Muscle of back (tissue), 13 donors: Measurements from ENCODE around the gene YAP1. TPM values are rescaled to one million over a fixed set of nuclear protein-coding genes. Genes with fewer than 3 reads are reported as not detected.

Experiments used
- DNase-seq, 3 donors: peaks; one replicate each; pipeline versions ENCODE4 v3.0.0 to v3.0.0-alpha.2; 2013
- long read RNA-seq, 9 donors: transcript quantifications; one replicate each; lab custom pipeline, GENCODE V29; 2026
- polyA plus RNA-seq, 10 donors: library from polyadenylated mRNA; unstranded; fragments of 120-200 nt; gene quantifications; one replicate each; pipeline ENCODE4 v1.2.1, GENCODE V29; 2013; ENCODE audit not compliant: insufficient read length in 10 of 10

YAP1 gene
- 10 to 100 TPM; 64.4 to 99.7 (median 76.7) TPM for polyA plus RNA-seq
- long read RNA-seq, donor 1, transcript YAP1-208 (8 exons, 1,490 nt), result major isoform, 7 of 27 reads
- long read RNA-seq, donor 1, partial matches to known transcripts, result 19 of 27 reads
- long read RNA-seq, donor 1, other reads (novel, unspliced or antisense), result 0 of 27 reads
- long read RNA-seq, donor 2, full-length matches to known transcripts, result 7 of 7 reads
- long read RNA-seq, donor 2, partial matches to known transcripts, result 0 of 7 reads
- long read RNA-seq, donor 2, other reads (novel, unspliced or antisense), result 0 of 7 reads
- long read RNA-seq, donor 3, result 0 reads
- long read RNA-seq, donor 4, full-length matches to known transcripts, result 9 of 9 reads
- long read RNA-seq, donor 4, partial matches to known transcripts, result 0 of 9 reads
- long read RNA-seq, donor 4, other reads (novel, unspliced or antisense), result 0 of 9 reads
- long read RNA-seq, donor 5, full-length matches to known transcripts, result 3 of 24 reads
- long read RNA-seq, donor 5, partial matches to known transcripts, result 21 of 24 reads
- long read RNA-seq, donor 5, other reads (novel, unspliced or antisense), result 0 of 24 reads
- long read RNA-seq, donor 6, full-length matches to known transcripts, result 6 of 6 reads
- long read RNA-seq, donor 6, partial matches to known transcripts, result 0 of 6 reads
- long read RNA-seq, donor 6, other reads (novel, unspliced or antisense), result 0 of 6 reads
- long read RNA-seq, donor 7, full-length matches to known transcripts, result 8 of 8 reads
- long read RNA-seq, donor 7, partial matches to known transcripts, result 0 of 8 reads
- long read RNA-seq, donor 7, other reads (novel, unspliced or antisense), result 0 of 8 reads
- long read RNA-seq, donor 8, full-length matches to known transcripts, result 9 of 15 reads
- long read RNA-seq, donor 8, partial matches to known transcripts, result 6 of 15 reads
- long read RNA-seq, donor 8, other reads (novel, unspliced or antisense), result 0 of 15 reads
- long read RNA-seq, donor 9, partial matches to known transcripts, result 5 of 6 reads
- long read RNA-seq, donor 9, other reads (novel, unspliced or antisense), result 0 of 6 reads

DNA sequence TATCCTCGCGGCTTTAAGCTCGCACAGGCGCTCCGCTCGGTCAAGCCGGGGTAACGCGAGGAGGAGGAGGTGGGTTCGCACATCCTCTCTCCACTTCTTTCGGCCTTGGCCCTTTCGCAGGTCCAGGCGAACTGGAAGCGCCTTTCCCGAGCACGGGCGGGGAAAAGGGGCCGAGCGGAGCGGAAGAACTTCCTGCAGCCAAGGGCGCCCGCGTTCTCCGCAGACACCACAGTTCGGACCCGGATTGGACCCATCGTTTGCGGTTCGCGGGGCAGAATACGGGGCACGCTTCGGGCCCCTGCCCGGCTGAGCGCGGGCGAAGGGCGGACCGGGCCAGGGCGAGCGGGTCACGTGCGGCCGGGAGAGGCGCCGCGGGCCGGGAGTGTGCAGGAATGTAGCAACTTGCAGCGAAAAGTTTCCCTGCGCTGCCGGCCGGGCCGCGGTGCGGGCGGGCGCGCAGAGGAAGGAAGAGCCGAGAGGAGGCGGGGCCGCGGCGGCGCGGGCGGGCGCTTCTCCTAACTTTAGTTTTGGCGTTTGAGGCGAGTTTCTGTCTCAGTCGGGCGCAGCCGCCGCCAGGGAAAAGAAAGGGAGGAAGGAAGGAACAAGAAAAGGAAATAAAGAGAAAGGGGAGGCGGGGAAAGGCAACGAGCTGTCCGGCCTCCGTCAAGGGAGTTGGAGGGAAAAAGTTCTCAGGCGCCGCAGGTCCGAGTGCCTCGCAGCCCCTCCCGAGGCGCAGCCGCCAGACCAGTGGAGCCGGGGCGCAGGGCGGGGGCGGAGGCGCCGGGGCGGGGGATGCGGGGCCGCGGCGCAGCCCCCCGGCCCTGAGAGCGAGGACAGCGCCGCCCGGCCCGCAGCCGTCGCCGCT lies at the start of gene YAP1:
TSS of gene YAP1 (plus strand) at position 552 of the 865 bp plus-strand sequence. CDS start 402 bp downstream, outside the sequence.
- peak; percentile 96 to 99 (median 96) for DNase-seq

DNA sequence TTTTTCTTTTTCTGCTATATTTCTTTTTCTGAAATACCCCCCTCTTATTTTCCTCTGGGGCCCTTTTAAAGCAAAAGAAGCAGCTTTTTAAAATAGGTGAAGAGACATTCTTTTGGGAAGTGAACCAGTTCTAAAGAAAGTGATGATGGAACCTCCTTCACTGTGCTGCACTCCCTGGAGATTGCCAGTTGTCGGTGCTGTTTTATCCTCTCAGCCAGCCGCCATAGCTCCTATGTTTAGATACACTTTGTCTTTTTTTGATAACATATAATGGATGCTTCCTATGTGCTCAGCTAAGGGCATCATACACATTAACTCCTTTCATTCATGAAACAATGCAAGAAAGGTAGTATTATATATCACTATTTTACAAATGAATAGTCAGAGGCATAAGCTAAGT lies 49.0 kb upstream of the YAP1 start:
- no peak for DNase-seq

DNA sequence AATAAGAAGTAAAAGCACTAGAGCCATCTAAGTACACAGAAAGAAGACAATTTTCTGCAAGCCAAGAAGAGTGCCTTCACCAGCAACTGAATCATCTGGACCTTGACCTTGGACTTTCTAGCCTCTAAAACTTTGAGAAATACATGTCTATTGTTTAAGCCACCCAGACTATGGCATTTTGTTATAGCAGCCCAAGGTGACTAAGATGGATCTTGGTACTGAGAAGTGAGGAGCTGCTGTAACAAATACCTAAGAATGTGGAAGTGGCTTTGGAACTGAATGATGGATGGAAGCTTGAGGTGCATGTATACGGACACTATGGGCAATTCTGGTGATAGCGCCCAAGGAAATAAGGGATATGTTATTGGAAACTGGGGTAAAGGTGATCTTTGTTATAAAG lies 48.1 kb upstream of the YAP1 start:
- DNase-seq, result no peak

DNA sequence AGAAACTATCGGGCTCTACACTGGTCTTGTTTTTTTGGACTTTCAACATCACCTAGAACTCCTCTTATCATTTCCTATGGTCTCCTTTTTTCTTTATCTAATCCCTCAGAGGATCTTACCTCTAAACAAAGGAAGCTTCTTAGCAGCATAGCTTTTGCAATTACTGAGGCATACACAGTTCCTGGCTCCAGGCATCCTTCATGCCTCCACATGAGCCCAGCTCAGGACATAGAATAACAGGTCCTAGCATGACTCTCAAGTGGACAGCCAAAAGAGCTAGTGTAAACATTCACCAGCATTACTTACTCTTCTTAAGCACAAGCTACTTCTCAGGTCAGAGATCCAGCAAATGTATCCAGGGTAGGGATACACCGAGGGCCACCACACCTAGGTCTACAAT lies 45.9 kb upstream of the YAP1 start:
- no peak for DNase-seq

DNA sequence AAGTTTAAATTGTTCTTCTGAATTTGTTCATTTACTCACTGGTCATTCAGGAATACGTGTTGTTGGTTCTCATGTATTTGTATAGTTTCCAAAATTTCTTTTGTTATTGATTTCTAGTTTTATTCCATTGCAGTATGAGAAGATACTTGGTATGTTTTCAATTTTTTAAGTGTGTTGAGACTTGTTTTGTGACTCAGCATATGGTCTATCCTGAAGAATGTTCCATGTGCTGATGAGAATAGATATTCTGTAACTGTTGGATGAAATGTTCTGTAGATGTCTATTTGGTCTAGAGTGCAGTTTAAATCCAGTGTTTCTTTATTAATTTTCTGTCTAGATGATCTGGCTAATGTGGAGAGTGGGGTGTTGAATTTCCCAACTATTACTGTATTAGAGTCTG lies 39.5 kb upstream of the YAP1 start:
- DNase-seq, result no peak

DNA sequence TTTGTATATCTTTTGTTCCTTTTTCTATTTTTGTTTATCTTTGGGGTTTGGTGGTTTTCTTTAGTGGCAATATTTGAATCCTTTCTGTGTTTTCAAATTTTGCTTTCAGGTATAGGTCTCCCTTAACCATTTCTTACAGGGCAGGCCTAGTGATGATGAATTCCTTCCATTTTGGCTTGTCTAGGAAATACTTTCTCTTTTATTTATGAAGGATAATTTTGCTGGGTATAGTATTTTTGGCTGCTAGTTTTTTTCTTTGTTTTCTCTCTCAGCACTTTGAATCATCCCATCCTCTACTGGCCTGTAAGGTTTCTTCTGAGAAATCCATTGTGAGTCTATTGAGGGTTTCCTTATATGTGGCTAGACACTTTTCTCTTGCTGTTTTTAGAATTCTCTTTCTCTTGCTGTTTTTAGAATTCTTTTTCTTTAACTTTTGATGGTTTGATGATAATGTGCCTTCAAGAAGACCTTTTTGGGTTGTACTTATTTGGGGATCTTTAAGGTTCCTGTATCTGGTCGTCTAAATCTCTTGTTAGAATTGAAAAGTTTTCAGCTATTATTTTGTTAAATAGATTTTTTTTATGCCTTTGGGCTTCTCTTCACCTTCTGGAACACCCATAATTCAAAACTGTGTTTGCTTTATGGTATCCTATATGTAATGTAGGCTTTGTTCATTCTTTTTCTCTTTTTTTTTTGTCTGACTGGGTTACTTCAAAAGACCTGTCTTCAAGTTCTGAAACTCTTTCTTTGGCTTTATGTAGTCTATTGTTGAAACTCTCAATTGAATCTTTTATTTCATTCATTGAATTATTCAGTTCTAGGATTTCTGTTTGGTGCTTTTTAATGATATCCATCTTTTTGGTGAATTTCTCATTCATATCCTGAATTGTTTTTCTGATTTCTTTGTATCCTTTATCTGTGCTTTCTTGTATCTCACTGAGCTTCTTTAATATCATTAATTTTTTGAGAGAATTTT lies 38.5 kb upstream of the YAP1 start:
- no peak for DNase-seq

DNA sequence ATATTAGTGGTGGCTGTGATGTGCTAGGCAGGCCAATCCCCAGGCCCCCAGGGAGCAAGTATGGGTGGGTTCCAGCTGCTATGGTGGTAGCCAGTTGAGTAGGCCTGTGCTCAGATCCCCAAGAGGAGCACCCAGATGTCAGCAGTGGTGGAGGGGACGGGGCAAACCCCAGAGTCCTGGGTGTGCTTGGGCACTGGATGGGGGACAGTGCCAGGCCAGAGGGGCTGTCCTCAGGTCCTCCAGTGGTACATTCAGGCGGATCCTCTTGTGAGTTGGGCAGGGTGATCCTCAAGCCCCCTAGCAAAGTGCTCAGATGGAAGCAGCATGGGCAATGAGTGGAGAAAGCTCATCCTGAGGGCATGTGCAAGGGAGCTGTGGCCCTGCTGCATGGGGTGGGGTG lies 37.0 kb upstream of the YAP1 start:
- DNase-seq, result no peak

DNA sequence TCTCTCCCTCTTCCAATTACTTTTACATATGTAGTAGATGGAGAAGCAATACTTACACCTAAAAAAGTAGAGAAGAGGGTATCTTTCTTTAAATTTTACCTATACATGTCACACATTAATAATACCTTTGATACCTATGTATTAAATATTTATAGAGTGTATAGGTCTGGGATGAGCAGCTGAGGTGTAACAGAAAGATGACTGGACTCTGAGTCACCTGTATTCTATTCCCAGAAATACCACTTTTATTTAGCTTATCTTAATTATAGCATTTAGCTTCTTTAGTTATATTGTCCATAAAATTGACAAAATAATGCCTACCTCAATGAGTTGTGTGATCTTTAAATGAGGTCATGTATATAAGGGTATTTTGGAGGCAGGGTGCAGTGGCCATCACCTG lies 30.6 kb upstream of the YAP1 start:
- no peak for DNase-seq

DNA sequence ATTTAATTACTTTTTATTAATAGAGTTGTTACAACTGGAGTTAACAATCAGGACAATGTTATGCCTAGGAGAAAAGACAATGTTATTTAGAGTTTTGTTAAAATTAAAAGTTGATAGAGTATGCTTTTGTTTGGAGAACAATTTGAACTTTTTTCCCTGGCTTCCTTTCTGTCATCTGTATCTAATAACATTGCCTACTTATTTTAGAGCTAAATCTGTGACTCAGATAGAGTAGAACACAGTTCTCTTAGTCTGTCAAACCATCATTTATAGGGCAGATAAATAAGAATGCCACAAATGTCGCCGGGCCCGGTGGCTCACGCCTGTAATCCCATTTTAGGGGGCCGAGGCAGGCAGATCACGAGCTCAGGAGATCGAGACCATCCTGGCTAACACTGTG lies 28.9 kb upstream of the YAP1 start:
- DNase-seq, result no peak

DNA sequence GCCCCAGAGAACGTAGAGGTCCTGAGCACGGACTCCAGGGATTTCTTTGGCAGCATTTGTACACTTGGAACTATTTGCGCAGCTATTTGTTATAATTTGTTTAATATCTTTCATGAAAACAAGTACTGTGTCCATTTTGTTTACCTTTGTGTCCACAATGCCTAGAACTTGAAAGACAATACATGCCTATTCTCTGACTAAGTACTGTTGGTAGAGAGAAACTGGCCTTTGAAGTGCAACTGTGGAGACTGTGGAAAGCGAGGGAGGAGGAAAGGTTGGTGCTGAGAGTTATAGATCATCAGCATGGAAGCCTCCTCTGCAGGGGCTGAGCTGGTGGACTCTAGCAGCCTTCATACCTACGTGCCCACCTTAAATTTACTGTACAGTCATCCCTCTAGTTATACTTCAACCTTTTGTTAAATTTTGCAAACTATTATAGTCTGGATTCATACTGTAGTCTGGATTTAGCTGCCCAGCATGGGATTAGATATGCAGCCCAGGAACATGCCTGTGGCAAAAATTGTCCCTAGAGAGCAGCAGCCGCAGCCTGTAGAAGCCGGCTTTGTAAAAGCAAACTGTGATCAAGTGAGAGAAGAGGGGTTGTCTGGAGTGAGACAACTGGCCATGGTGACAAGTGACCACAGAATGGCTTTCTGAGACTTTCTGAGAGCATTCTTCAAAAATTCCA lies 24.2 kb upstream of the YAP1 start:
- DNase-seq, result no peak

DNA sequence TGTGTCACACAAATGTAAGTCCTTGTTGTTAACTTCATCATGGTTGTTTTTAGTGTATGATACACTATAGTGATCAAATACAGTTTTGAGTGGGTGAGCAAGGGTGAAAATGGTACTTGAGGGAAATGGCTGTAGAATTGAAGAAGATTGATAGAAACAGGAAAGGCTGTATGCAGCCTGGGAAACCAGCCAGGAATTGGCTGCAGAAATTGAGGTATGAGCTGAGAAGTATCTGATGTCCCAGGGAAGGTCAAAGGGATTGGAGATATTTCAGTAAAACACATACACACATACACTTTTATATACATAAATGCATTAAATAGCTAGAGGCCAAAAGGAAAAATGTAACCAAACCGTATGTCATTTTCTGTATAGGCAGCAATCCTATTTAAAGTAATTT lies 13.1 kb upstream of the YAP1 start:
- DNase-seq, result no peak

DNA sequence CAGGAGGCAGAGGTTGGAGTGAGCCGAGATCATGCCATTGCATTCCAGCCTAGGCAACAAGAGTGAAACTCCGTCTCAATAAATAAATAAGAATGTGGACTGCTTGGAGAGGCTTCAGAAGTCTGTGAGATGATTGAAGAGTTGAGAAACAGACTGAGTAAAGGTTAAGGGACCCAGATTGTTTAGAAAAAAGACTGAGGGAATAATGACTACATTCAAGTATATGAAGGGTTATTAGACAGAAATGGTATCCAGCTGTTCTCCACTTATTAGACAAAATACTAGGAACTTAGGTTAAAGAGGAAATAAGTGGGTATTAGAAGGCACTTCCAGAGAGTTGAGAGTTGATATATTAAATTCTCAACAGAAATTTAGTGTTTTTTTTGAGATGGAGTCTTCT lies 10.5 kb upstream of the YAP1 start:
- DNase-seq, result no peak

DNA sequence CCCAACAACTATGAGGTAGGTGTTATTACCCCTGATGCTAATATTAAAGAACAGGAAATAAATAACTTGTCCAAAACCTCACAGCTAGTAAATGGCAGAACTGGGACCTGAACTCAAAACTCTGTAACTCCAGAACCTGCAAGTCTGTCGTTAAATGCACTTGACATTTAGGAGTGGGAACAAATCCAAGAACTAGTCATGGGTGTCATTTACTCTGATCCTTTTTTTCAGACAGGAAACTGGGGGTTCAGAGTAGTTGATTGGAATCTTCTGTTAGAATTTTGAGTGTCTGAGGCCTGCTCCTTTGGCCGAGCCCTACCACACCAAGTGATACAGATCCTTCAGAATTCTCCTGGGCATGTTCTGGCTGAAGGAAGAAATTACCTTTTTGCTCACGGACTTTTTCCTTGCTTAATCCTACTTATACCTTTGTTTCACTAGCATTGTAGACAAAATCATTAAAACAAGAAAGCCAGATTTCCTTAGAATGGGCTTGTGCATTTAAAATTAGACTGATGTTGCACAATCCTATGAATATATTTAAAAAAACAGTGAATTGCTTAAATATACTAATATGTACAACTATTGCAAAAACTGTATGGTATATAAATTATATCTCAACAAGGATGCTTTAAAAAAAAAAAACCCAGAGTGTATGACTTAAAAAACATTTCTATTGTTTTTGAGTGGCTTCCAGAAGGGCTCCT lies 1.4 kb upstream of the YAP1 start:
- DNase-seq, result no peak

DNA sequence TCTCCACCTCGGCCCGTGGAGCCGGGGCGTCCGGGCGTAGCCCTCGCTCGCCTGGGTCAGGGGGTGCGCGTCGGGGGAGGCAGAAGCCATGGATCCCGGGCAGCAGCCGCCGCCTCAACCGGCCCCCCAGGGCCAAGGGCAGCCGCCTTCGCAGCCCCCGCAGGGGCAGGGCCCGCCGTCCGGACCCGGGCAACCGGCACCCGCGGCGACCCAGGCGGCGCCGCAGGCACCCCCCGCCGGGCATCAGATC lies 439 bp downstream of the YAP1 start:
- no peak for DNase-seq

DNA sequence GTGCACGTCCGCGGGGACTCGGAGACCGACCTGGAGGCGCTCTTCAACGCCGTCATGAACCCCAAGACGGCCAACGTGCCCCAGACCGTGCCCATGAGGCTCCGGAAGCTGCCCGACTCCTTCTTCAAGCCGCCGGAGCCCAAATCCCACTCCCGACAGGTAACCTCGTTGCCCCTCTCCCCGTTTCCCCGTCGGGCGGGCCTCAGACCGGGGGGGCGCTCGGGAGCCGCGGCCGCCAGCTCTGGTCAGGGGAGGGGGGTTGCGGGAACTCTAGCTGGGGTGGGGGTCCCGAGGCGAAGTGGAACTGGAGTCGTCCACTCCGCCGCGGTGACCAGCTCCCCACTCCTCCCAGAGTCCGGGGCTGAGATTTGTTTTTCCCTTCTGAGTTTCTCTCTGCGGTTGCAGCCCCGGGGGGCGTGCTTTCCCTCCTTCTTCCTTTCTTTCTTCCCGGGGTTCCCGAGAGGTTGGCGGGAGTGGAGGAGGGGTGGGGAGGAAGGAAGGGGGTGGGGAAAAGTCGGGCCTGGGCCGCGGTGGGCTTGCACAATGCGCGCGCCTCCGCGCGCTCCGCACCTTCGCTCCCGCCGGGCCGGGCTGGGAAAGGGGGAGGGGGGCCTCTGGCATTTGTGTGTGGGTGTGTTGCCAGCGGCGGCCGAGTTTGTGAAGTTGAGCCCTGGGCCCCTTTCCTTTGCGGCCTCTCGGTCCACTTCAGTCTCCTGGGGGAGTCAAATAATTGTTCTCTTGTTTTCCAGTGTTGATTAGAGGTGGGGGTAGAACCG lies 952 bp downstream of the YAP1 start:
- DNase-seq, result peak; percentile 86 to 92 (median 86)

DNA sequence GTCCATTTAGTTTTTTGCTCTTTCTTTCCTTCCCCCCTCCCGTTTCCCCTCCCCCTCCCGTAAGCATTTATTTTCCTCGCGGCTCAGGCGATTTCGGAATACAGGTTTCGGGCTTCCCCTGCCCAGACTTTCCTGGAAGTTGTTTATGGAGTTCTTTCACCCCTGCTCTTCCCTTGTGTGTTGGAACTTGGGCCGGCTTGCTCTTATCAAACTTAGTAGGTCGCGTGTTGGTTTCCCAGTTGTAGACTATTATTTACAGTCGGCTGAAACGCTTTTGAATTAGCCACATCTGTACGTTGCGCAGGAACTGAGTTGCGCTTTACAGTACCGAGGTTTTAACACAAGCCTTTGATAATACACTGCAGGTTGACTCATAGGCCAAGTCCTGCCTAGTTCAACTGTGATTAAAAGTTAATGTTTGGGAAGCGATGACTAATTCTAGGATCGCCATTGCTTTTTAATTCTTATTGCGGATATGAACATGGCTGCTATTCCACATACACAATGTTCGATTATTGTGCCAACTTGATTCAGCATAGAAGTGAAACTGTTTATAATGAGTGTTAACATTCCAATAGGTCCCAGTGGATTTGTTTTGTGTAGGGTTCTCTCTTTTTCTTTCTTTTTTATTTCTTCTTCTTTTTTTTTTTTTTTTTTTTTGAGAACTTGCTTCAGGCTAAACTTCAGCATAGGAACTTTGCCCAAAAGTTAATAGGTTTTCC lies 1.7 kb downstream of the YAP1 start:
- peak in 2 of 3 donors; percentile 82 to 92 for DNase-seq

DNA sequence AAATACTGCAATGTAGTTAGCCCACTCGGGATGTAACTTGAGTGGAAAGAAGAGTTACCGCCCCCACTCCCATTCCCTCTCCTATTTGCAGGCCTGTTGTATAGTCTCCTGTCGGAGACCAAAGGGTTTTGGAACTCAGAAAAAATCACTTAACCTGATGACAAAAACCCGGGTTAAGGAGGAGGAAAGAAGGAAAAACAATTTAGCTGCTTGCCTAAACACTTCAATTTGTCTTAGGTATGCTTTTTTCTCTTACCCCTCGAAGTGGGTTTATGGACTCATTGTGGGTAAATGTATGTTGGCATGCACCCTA lies 2.2 kb downstream of the YAP1 start:
- peak in 1 of 3 donors; percentile 51 for DNase-seq

DNA sequence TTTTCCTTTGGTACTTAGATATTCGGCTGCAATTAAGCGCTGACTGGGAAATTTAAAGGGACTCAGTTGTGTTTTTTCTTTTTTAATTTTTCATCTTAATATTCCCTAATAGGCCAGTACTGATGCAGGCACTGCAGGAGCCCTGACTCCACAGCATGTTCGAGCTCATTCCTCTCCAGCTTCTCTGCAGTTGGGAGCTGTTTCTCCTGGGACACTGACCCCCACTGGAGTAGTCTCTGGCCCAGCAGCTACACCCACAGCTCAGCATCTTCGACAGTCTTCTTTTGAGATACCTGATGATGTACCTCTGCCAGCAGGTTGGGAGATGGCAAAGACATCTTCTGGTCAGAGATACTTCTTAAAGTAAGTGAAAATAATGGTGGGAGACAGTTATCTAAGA lies 3.8 kb downstream of the YAP1 start:
- no peak for DNase-seq
